ENCODE measurements around the gene PAGE4.

- no peak for TF ChIP-seq CTCF (IDR thresholded peaks at IDR 0.05)
- no peak for TF ChIP-seq POLR2AphosphoS5 (IDR thresholded peaks at IDR 0.05)
- no peak for TF ChIP-seq POLR2A (IDR thresholded peaks at IDR 0.05)
Observed at GRCh38 chrX:49868739-49869138, 39.6 kb downstream of the PAGE4 start.
